ENCODE data around the gene DNAH2. TPM values are rescaled to one million over a fixed set of nuclear protein-coding genes. Genes with fewer than 3 reads are reported as not detected.
A peak's percentile ranks its signal among the peaks of the same experiment; 100 is the strongest.

Gene DNAH2
- total and polyA plus RNA-seq, 2 of the 13 experiments (the other 11 are each of a cell fraction or from before 2014, with no cell fraction given): not detected

DNA sequence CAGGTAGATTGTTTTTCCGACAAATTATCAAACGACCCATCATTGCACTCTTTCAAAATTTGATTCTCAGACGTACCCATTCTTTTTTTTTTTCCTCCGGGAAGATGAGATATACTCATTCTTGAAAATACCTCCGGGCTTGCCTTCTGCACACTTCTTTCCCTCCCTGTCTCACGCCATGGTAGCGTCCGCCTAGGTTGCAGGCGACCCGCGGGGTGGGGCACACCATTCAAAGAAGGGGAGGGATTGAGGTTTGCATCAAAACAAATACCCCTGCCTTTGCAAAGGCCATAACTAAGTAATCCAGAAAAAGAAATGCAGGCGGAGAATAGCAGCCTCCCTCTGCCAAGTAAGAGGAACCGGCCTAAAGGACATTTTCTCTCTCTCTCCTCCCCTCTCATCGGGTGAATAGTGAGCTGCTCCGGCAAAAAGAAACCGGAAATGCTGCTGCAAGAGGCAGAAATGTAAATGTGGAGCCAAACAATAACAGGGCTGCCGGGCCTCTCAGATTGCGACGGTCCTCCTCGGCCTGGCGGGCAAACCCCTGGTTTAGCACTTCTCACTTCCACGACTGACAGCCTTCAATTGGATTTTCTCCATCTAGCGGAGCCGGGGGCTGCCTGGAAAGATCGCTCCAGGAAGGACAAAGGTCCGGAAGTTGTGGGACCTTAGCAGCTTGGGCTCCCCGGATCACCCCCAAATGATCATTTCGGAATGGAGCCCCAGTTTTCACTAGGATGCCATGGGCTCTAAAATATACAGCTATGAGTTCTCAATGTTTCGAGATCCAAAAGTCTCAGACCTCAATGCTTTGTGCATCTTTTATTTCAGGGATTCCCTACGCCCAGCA, 31.1 kb upstream of the DNAH2 start (continued):
- TF ChIP-seq, protein P1, sequence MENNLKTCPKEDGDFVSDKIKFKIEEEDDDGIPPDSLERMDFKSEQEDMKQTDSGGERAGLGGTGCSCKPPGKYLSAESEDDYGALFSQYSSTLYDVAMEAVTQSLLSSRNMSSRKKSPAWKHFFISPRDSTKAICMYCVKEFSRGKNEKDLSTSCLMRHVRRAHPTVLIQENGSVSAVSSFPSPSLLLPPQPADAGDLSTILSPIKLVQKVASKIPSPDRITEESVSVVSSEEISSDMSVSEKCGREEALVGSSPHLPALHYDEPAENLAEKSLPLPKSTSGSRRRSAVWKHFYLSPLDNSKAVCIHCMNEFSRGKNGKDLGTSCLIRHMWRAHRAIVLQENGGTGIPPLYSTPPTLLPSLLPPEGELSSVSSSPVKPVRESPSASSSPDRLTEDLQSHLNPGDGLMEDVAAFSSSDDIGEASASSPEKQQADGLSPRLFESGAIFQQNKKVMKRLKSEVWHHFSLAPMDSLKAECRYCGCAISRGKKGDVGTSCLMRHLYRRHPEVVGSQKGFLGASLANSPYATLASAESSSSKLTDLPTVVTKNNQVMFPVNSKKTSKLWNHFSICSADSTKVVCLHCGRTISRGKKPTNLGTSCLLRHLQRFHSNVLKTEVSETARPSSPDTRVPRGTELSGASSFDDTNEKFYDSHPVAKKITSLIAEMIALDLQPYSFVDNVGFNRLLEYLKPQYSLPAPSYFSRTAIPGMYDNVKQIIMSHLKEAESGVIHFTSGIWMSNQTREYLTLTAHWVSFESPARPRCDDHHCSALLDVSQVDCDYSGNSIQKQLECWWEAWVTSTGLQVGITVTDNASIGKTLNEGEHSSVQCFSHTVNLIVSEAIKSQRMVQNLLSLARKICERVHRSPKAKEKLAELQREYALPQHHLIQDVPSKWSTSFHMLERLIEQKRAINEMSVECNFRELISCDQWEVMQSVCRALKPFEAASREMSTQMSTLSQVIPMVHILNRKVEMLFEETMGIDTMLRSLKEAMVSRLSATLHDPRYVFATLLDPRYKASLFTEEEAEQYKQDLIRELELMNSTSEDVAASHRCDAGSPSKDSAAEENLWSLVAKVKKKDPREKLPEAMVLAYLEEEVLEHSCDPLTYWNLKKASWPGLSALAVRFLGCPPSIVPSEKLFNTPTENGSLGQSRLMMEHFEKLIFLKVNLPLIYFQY (CRISPR knock-in tag; IDR thresholded peaks at IDR 0.05; ENCODE audit: borderline replicate concordance): no peak
- TF ChIP-seq, protein P2, sequence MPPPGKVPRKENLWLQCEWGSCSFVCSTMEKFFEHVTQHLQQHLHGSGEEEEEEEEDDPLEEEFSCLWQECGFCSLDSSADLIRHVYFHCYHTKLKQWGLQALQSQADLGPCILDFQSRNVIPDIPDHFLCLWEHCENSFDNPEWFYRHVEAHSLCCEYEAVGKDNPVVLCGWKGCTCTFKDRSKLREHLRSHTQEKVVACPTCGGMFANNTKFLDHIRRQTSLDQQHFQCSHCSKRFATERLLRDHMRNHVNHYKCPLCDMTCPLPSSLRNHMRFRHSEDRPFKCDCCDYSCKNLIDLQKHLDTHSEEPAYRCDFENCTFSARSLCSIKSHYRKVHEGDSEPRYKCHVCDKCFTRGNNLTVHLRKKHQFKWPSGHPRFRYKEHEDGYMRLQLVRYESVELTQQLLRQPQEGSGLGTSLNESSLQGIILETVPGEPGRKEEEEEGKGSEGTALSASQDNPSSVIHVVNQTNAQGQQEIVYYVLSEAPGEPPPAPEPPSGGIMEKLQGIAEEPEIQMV (CRISPR knock-in tag; IDR thresholded peaks at IDR 0.05; ENCODE audit: low read depth): no peak
- no peak for TF ChIP-seq ARID2 (CRISPR knock-in tag; IDR thresholded peaks at IDR 0.05; ENCODE audit: borderline replicate concordance)
- TF ChIP-seq, protein P3, sequence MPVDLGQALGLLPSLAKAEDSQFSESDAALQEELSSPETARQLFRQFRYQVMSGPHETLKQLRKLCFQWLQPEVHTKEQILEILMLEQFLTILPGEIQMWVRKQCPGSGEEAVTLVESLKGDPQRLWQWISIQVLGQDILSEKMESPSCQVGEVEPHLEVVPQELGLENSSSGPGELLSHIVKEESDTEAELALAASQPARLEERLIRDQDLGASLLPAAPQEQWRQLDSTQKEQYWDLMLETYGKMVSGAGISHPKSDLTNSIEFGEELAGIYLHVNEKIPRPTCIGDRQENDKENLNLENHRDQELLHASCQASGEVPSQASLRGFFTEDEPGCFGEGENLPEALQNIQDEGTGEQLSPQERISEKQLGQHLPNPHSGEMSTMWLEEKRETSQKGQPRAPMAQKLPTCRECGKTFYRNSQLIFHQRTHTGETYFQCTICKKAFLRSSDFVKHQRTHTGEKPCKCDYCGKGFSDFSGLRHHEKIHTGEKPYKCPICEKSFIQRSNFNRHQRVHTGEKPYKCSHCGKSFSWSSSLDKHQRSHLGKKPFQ (CRISPR knock-in tag; IDR thresholded peaks at IDR 0.05; ENCODE audit: insufficient replicate concordance): peak; percentile 68
- peak; percentile 19; the same call in 1 of the 2 replicates for TF ChIP-seq FOXC1 (CRISPR knock-in tag; IDR thresholded peaks at IDR 0.05; ENCODE audit: borderline replicate concordance)
- TF ChIP-seq YEATS4 (CRISPR knock-in tag; IDR thresholded peaks at IDR 0.05; ENCODE audit: borderline replicate concordance): peak; percentile 19; the same call in 1 of the 2 replicates
- no peak for TF ChIP-seq SIX4 (CRISPR knock-in tag; IDR thresholded peaks at IDR 0.05)
- TF ChIP-seq NCOA1 (CRISPR knock-in tag; IDR thresholded peaks at IDR 0.05): no peak
- TF ChIP-seq ZNF317 (CRISPR knock-in tag; IDR thresholded peaks at IDR 0.05): peak; percentile 44; the same call in 1 of the 2 replicates
- TF ChIP-seq, protein P4, sequence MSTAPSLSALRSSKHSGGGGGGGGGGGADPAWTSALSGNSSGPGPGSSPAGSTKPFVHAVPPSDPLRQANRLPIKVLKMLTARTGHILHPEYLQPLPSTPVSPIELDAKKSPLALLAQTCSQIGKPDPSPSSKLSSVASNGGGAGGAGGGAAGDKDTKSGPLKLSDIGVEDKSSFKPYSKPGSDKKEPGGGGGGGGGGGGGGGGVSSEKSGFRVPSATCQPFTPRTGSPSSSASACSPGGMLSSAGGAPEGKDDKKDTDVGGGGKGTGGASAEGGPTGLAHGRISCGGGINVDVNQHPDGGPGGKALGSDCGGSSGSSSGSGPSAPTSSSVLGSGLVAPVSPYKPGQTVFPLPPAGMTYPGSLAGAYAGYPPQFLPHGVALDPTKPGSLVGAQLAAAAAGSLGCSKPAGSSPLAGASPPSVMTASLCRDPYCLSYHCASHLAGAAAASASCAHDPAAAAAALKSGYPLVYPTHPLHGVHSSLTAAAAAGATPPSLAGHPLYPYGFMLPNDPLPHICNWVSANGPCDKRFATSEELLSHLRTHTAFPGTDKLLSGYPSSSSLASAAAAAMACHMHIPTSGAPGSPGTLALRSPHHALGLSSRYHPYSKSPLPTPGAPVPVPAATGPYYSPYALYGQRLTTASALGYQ (CRISPR knock-in tag; IDR thresholded peaks at IDR 0.05): peak; percentile 58; the same call in 1 of the 2 replicates
- TF ChIP-seq, protein P5, sequence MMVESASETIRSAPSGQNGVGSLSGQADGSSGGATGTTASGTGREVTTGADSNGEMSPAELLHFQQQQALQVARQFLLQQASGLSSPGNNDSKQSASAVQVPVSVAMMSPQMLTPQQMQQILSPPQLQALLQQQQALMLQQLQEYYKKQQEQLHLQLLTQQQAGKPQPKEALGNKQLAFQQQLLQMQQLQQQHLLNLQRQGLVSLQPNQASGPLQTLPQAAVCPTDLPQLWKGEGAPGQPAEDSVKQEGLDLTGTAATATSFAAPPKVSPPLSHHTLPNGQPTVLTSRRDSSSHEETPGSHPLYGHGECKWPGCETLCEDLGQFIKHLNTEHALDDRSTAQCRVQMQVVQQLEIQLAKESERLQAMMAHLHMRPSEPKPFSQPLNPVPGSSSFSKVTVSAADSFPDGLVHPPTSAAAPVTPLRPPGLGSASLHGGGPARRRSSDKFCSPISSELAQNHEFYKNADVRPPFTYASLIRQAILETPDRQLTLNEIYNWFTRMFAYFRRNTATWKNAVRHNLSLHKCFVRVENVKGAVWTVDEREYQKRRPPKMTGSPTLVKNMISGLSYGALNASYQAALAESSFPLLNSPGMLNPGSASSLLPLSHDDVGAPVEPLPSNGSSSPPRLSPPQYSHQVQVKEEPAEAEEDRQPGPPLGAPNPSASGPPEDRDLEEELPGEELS (CRISPR knock-in tag; IDR thresholded peaks at IDR 0.05): 0 out of 2 replicates have a peak, but pooled peaks have one; percentile 31
- 0 out of 2 replicates have a peak, but pooled peaks have one; percentile 47 for TF ChIP-seq NFKBIZ (CRISPR knock-in tag; IDR thresholded peaks at IDR 0.05)
- TF ChIP-seq ZNF567 (CRISPR knock-in tag; IDR thresholded peaks at IDR 0.05; ENCODE audit: borderline replicate concordance): peak; percentile 46; the same call in 1 of the 2 replicates
- 0 out of 2 replicates have a peak, but pooled peaks have one; percentile 8 for TF ChIP-seq ZNF776 (CRISPR knock-in tag; IDR thresholded peaks at IDR 0.05)
- no peak for TF ChIP-seq NRL (CRISPR knock-in tag; IDR thresholded peaks at IDR 0.05; ENCODE audit: borderline replicate concordance)
- TF ChIP-seq JUND (CRISPR knock-in tag; IDR thresholded peaks at IDR 0.05): no peak
